ENCODE results near the gene ARVCF. TPM values are rescaled to one million over a fixed set of nuclear protein-coding genes. Genes with fewer than 3 reads are reported as not detected.
A peak's percentile ranks its signal among the peaks of the same experiment; 100 is the strongest.

ARVCF gene
- total and polyA plus RNA-seq, 9 of the 15 experiments (the other 6 are each of a cell fraction or from before 2014, with no cell fraction given) = 0.03 to 97.4 (median 15.6) TPM

DNA sequence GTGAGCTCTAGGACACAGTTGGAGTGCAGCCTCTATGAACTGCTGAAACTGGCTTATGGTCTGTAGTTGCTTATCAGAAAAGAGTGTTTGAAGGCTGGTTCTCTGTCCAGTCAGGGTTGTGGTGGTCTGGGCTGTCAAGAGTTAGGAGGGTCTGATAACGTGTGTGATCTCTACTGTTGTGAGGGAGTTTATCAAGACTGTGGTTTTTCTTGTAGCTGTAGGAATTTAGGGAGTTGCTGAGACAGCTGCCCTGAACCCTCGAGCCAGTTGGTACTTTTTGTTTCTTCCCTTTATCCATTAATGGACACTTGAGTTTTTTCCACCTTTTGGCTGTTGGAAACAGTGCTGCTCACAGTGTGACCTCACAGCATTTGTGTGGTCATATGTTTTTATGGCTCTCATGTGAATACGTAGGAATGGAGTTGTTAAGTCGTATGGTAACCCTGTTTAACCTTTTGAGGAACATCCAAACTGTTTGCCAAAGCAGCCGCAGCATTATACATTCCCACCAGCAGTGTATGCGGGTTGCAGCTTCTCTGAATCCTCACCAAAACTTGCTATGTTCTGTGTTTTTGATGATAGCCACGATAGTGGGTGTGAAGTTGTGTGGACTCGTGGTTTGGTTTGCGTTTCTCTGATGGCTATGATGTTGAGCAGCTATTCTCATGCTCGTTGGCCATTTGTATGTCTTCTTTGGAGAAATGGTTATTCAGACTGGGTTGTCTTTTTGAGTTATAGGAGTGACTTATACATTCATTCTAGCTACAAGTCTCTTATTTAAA is 42.6 kb upstream of the ARVCF start (continued):
- TF ChIP-seq, protein P1, sequence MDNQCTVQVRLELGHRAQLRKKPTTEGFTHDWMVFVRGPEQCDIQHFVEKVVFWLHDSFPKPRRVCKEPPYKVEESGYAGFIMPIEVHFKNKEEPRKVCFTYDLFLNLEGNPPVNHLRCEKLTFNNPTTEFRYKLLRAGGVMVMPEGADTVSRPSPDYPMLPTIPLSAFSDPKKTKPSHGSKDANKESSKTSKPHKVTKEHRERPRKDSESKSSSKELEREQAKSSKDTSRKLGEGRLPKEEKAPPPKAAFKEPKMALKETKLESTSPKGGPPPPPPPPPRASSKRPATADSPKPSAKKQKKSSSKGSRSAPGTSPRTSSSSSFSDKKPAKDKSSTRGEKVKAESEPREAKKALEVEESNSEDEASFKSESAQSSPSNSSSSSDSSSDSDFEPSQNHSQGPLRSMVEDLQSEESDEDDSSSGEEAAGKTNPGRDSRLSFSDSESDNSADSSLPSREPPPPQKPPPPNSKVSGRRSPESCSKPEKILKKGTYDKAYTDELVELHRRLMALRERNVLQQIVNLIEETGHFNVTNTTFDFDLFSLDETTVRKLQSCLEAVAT (IDR thresholded peaks at IDR 0.05) = peak; percentile 43 to 85
- TF ChIP-seq CC2D1A (IDR thresholded peaks at IDR 0.05) (peak; percentile 4; the same call in 1 of the 2 replicates), SMARCE1 (IDR thresholded peaks at IDR 0.05) (peak; percentile 84; the same call in 1 of the 2 replicates), ATF7 (IDR thresholded peaks at IDR 0.05) (peak; percentile 12; the same call in 1 of the 2 replicates), HDAC1 (IDR thresholded peaks at IDR 0.05) (peak in 1 of 2 experiments; percentile 42; a peak in 2 of 4 replicates), MYC (IDR thresholded peaks at IDR 0.05; ENCODE audit: low read depth, low read length) (peak; percentile 17), MYC (CRISPR knock-in tag; IDR thresholded peaks at IDR 0.05; ENCODE audit: borderline replicate concordance, low read depth) (no peak), PHB2 (IDR thresholded peaks at IDR 0.05; ENCODE audit: low read depth) (0 out of 2 replicates have a peak, but pooled peaks have one; percentile 37), PTBP1 (IDR thresholded peaks at IDR 0.05; ENCODE audit: low read depth, low read length) (no peak), JUN (IDR thresholded peaks at IDR 0.05; ENCODE audit: borderline replicate concordance, low read depth, low read length) (peak; percentile 27; the same call in 1 of the 2 replicates), JUN (CRISPR knock-in tag; IDR thresholded peaks at IDR 0.05; ENCODE audit: borderline replicate concordance) (no peak), NFRKB (IDR thresholded peaks at IDR 0.05; ENCODE audit: low read depth) (no peak; the same call in none of the 2 replicates)
- TF ChIP-seq, protein P2, sequence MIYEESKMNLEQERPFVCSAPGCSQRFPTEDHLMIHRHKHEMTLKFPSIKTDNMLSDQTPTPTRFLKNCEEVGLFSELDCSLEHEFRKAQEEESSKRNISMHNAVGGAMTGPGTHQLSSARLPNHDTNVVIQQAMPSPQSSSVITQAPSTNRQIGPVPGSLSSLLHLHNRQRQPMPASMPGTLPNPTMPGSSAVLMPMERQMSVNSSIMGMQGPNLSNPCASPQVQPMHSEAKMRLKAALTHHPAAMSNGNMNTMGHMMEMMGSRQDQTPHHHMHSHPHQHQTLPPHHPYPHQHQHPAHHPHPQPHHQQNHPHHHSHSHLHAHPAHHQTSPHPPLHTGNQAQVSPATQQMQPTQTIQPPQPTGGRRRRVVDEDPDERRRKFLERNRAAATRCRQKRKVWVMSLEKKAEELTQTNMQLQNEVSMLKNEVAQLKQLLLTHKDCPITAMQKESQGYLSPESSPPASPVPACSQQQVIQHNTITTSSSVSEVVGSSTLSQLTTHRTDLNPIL (CRISPR knock-in tag; IDR thresholded peaks at IDR 0.05) = no peak
- TF ChIP-seq, protein P3, sequence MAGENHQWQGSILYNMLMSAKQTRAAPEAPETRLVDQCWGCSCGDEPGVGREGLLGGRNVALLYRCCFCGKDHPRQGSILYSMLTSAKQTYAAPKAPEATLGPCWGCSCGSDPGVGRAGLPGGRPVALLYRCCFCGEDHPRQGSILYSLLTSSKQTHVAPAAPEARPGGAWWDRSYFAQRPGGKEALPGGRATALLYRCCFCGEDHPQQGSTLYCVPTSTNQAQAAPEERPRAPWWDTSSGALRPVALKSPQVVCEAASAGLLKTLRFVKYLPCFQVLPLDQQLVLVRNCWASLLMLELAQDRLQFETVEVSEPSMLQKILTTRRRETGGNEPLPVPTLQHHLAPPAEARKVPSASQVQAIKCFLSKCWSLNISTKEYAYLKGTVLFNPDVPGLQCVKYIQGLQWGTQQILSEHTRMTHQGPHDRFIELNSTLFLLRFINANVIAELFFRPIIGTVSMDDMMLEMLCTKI (IDR thresholded peaks at IDR 0.05; ENCODE audit: partially characterized antibody) = no peak
- TF ChIP-seq, protein P4, sequence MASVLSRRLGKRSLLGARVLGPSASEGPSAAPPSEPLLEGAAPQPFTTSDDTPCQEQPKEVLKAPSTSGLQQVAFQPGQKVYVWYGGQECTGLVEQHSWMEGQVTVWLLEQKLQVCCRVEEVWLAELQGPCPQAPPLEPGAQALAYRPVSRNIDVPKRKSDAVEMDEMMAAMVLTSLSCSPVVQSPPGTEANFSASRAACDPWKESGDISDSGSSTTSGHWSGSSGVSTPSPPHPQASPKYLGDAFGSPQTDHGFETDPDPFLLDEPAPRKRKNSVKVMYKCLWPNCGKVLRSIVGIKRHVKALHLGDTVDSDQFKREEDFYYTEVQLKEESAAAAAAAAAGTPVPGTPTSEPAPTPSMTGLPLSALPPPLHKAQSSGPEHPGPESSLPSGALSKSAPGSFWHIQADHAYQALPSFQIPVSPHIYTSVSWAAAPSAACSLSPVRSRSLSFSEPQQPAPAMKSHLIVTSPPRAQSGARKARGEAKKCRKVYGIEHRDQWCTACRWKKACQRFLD (CRISPR knock-in tag; IDR thresholded peaks at IDR 0.05) = no peak
- TF ChIP-seq, protein P5, sequence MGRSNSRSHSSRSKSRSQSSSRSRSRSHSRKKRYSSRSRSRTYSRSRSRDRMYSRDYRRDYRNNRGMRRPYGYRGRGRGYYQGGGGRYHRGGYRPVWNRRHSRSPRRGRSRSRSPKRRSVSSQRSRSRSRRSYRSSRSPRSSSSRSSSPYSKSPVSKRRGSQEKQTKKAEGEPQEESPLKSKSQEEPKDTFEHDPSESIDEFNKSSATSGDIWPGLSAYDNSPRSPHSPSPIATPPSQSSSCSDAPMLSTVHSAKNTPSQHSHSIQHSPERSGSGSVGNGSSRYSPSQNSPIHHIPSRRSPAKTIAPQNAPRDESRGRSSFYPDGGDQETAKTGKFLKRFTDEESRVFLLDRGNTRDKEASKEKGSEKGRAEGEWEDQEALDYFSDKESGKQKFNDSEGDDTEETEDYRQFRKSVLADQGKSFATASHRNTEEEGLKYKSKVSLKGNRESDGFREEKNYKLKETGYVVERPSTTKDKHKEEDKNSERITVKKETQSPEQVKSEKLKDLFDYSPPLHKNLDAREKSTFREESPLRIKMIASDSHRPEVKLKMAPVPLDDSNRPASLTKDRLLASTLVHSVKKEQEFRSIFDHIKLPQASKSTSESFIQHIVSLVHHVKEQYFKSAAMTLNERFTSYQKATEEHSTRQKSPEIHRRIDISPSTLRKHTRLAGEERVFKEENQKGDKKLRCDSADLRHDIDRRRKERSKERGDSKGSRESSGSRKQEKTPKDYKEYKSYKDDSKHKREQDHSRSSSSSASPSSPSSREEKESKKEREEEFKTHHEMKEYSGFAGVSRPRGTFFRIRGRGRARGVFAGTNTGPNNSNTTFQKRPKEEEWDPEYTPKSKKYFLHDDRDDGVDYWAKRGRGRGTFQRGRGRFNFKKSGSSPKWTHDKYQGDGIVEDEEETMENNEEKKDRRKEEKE (IDR thresholded peaks at IDR 0.05; ENCODE audit: borderline replicate concordance in 1 of 2, control insufficient read depth in 1 of 2, low read depth in 2 of 2, low read length in 1 of 2) = no peak

Data from K562 (cell line).